Pancreas (tissue), 10 donors: Measurements from ENCODE around the gene FAM169A. TPM values are rescaled to one million over a fixed set of nuclear protein-coding genes. Genes with fewer than 3 reads are reported as not detected.
"Not testable (repeated sequence)": the region's sequence is repeated elsewhere in the genome, so short reads cannot be mapped to it uniquely, and the experiment has no call there.

Experiments used
- ATAC-seq, 4 donors: fragments of 200-7000 bp; cut with Tn5 transposase; one replicate each; pipeline versions ENCODE4 v1.8.0 to v1.9.1; 2020; ENCODE audit warnings: mild to moderate bottlenecking in 4 of 4, moderate library complexity in 4 of 4
- DNase-seq, 6 donors: peaks; one replicate each; pipeline ENCODE4 v3.0.0-alpha.2; 2020
- FAIRE-seq: peaks from 2 replicates; lab custom pipeline; 2012; peaks lifted over from hg19 to GRCh38; lab: Jason Lieb, UNC
- H3K27ac ChIP-seq, 4 donors: fragments of 200-600 bp; sonication (generic); 1 replicate in 3 of 4; 2 replicates in 1 of 4; pipeline versions ENCODE4 v1.5.0 to v1.8.0; 2020
- H3K27me3 ChIP-seq, 4 donors: fragments of 200-600 bp; one replicate each; pipeline ENCODE4 v1.8.0; 2021
- H3K36me3 ChIP-seq, 3 donors: fragments of 200-600 bp; sonication (generic) in 1 of 3; one replicate each; pipeline versions ENCODE4 v1.5.0 to v1.8.0; 2020 to 2021
- H3K4me1 ChIP-seq, 3 donors: fragments of 200-600 bp; one replicate each; pipeline ENCODE4 v1.8.0; 2021
- H3K4me3 ChIP-seq, 4 donors: fragments of 200-600 bp; sonication (generic) in 2 of 4; one replicate each; pipeline versions ENCODE4 v1.5.0 to v1.8.0; 2020 to 2021
- H3K9me3 ChIP-seq, 4 donors: fragments of 200-600 bp; one replicate each; pipeline ENCODE4 v1.8.0; 2021
- CTCF ChIP-seq, 4 donors: fragments of 200-600 bp; sonication (generic) in 3 of 4; IDR thresholded peaks; one replicate each; pipeline versions ENCODE4 v1.5.0 to v1.8.0; 2021; ENCODE audit warnings: antibody characterized with exemption in 4 of 4
- WGBS, 2 donors: extraction: QIAGEN DNeasy Blood & Tissue Kit; methylation state at CpG; one replicate each; pipeline ENCODE4 v1.1.7; 2013; 5-methylcytosine and 5-hydroxymethylcytosine counted together
- intact Hi-C, 3 donors: fragments of 100-400 bp; cut with DNase I; formaldehyde crosslinking; loops; one replicate each; pipeline versions ENCODE4 v1.11.1 to v1.14.2; 2022
- polyA plus RNA-seq, 2 donors: library from polyadenylated mRNA; stranded (reverse); fragments of 200-250 nt; gene quantifications; one replicate each; pipeline ENCODE4 v1.2.3, GENCODE V29; 2013
- total RNA-seq, 6 donors: library from RNA; stranded (reverse); fragmentation: NEBNext Ultra II Directional in 4 of 6; extraction: Animal tissue kit (Norgen Biotek cat#: 25700) in 4 of 6; gene quantifications; one replicate each; pipeline versions ENCODE4 v1.2.1 to v1.2.4, GENCODE V29; 2021 to 2023
- donor health status: healthy with polysubstance abuse.
- donor health status: DM: no; HTN: no; CAD: no; lungs with moderate emphysema.
- donor health status: DM: no; HTN: no; CAD: no.
- donor health status: control.
- donor health status: control.
- donor health status: Bipolar disorder and iron deficiency.
- donor health status: DM: yes; HTN: yes; CAD: no.
- donor health status: DM: no; HTN: no; CAD: no.
- donor health status: DM: no; HTN: no; CAD: no.
- donor health status: DM: yes; HTN: yes; CAD: no.

FAM169A gene
- total and polyA plus RNA-seq, 8 donors, result 0.28 to 2.4 (median 1.6) TPM

- Histone ChIP-seq H3K4me1 (no peaks in the 10 kb centered on the region), H3K27ac (no peak overlapping the region), H3K36me3 (no peaks in the 10 kb centered on the region), H3K4me3 (no peak overlapping the region), H3K9me3 (no peaks in the 10 kb centered on the region), H3K27me3 (no peaks in the 10 kb centered on the region)
- DNase-seq (no peak), FAIRE-seq (no peak), ATAC-seq (no peak)
- intact Hi-C loops, result no loop called here
- WGBS, 2 donors, result 91 to 98% methylated on average over 2 of the region's 2 CpGs
- no peak for TF ChIP-seq CTCF (IDR thresholded peaks at IDR 0.05)
These were observed 23.4 kb upstream of the FAM169A start for GRCh38 chr5:74889523-74890105.

GRCh38 chr5:74888117-74888516 lies 21.9 kb upstream of the FAM169A start:
- 89 to 93% methylated on average over 4 of the region's 4 CpGs for WGBS, 2 donors
- DNase-seq (no peak), FAIRE-seq (no peak), ATAC-seq (no peak)
- H3K27ac ChIP-seq, result no peak overlapping the region
- H3K27me3 ChIP-seq, result no peaks in the 10 kb centered on the region
- no peaks in the 10 kb centered on the region for H3K9me3 ChIP-seq
- intact Hi-C loops, result no loop called here
- no peaks in the 10 kb centered on the region for H3K36me3 ChIP-seq
- no peak overlapping the region for H3K4me3 ChIP-seq
- TF ChIP-seq CTCF (IDR thresholded peaks at IDR 0.05), result no peak
- H3K4me1 ChIP-seq, result no peaks in the 10 kb centered on the region

DNA sequence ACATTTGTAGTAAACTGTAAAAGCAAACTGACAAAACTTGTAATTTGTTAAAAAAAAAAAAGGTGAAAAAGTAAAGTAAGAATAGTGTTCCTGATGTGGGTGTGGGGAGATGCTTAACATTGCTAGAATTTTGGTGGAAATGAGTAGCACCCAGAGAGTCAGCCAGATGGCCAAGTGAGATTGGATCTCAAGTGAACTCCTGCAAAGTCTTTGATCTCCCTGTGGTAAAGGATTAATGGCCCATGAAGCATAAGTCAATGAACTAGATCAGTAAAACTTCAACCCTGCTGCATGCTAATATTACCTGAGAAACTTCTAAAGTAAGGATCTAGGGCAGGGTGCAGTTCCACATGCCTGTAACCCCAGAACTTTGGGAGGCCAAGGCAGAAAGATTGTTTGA lies 19.0 kb upstream of the FAM169A start:
- Histone ChIP-seq H3K27ac (no peak overlapping the region), H3K4me1 (no peaks in the 10 kb centered on the region), H3K4me3 (no peak overlapping the region), H3K36me3 (no peaks in the 10 kb centered on the region), H3K9me3 (no peaks in the 10 kb centered on the region), H3K27me3 (no peaks in the 10 kb centered on the region)
- FAIRE-seq (no peak), DNase-seq (no peak), ATAC-seq (no peak)
- no peak for TF ChIP-seq CTCF (IDR thresholded peaks at IDR 0.05)
- intact Hi-C loops, result no loop called here

DNA sequence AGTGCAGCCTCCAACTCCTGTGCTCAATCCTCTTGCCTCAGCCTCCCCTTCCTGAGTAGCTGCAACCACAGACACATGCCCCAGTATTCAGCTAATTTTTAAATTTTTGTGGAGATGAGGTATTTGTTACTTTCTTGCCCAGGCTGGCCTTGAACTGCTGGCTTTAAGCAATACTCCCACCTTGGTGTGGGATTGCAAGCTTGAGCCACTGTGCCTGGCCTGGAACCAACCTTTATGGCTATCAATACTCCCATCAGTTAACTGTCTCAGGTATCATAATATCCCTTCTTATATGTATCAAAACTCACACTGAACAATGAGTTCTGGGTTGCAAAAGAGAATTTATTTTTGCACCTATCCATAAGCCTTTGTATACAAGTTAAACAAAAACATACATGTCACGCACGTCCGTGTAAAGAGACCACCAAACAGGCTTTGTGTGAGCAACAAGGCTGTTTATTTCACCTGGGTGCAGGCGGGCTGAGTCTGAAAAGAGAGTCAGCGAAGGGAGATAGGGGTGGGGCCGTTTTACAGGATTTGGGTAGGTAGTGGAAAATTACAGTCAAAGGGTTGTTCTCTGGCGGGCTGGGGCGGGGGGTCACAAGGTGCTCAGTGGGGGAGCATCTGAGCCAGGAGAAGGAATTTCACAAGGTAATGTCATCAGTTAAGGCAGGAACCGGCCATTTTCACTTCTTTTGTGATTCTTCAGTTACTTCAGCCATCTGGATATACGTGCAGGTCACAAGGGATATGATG lies 16.4 kb upstream of the FAM169A start:
- H3K4me1 ChIP-seq, DNase-seq, H3K36me3 ChIP-seq, H3K4me3 ChIP-seq, intact Hi-C loops, FAIRE-seq, H3K27me3 ChIP-seq, ATAC-seq, H3K9me3 ChIP-seq, H3K27ac ChIP-seq: not testable (repeated sequence)
- 66 to 72% methylated on average over 9 to 10 of the region's 10 CpGs for WGBS, 2 donors

GRCh38 chr5:74877624-74878304 lies 11.6 kb upstream of the FAM169A start:
- WGBS, 2 donors, result 83 to 84% methylated on average over 4 of the region's 4 CpGs
- Histone ChIP-seq H3K36me3 (no peaks in the 10 kb centered on the region), H3K9me3 (no peaks in the 10 kb centered on the region), H3K27me3 (no peaks in the 10 kb centered on the region), H3K4me1 (no peaks in the 10 kb centered on the region), H3K4me3 (no peak overlapping the region), H3K27ac (no peak overlapping the region)
- DNase-seq, result no peak
- intact Hi-C loops, result no loop called here
- FAIRE-seq, result no peak
- ATAC-seq, result no peak
- TF ChIP-seq CTCF (IDR thresholded peaks at IDR 0.05), result no peak
